SH-SY5Y (cell line): ENCODE data around the gene BCOR.

ENCODE experiments used
- GATA2 ChIP-seq: IDR thresholded peaks from 2 replicates; pipeline ENCODE4 v1.6.1; 2011; ENCODE audit warnings: mild to moderate bottlenecking, low read depth, low read length
- GATA3 ChIP-seq: IDR thresholded peaks from 2 replicates; pipeline ENCODE4 v1.6.1; 2011; ENCODE audit warnings: low read depth, mild to moderate bottlenecking, low read length, moderate library complexity

DNA sequence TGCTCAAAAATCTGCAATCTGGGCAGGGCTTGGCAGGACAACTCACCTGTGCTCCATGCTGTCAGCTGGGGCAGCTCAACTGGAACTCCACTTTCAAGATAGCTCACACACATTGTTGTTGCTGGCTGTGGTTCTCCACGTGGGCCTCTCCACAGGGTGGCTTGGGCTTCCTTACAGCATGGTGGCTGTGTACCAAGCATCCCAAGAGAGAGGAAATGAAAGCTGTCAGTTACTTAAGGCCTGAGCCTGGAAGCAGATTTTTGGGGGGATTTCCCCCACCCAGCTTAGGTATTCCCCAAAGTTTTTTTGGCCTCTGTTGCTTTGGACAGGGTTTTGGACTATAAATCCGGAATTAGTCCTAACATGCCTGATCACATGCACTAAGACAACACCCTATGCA is 81.0 kb downstream of the BCOR start:
- no peak for TF ChIP-seq GATA2
- no peak for TF ChIP-seq GATA3
